Uterus (tissue), 2 donors: ENCODE results near the gene CD300A.

Source experiments
- CTCF ChIP-seq, 4 experiments: fragments of 200-600 bp in 2 of 4; fragments of 450-650 bp in 2 of 4; sonication (generic) in 2 of 4; IDR thresholded peaks; one replicate each; pipeline ENCODE4 v1.5.1; 2016 to 2019; ENCODE audit warnings: antibody characterized with exemption in 4 of 4, mild to moderate bottlenecking in 2 of 4, moderate library complexity in 1 of 4
- POLR2A ChIP-seq, 2 donors: fragments of 450-650 bp; IDR thresholded peaks; one replicate each; pipeline ENCODE4 v1.6.1; 2016; ENCODE audit warnings: antibody characterized with exemption in 2 of 2, mild to moderate bottlenecking in 1 of 2, moderate library complexity in 1 of 2

GRCh38 chr17:74481621-74482020 lies 15.2 kb downstream of the CD300A start:
- TF ChIP-seq CTCF (IDR thresholded peaks at IDR 0.05) (no peak), POLR2A (IDR thresholded peaks at IDR 0.05) (no peak)
